ENCODE data around the gene PLK3. TPM values are rescaled to one million over a fixed set of nuclear protein-coding genes. Genes with fewer than 3 reads are reported as not detected.
A peak's percentile ranks its signal among the peaks of the same experiment; 100 is the strongest.
"Not testable (repeated sequence)": the region's sequence is repeated elsewhere in the genome, so short reads cannot be mapped to it uniquely, and the experiment has no call there.

Gene PLK3
- total RNA-seq, 2 experiments from 2014 or later, result 8.8 to 10.1 TPM

- no peak for DNase-seq (ENCODE audit: low spot score)
- POLR2A ChIA-PET, result interaction anchor here (0.7 to 4.2 kb wide), 4 partner anchors 8 to 130 kb away, joined by 3 to 54 read pairs (median 18); partner anchors contain the start of gene PLK3
Observed at GRCh38 chr1:44811234-44811633, 11.1 kb downstream of the PLK3 start.

GRCh38 chr1:44812822-44813543, 12.8 kb downstream of the PLK3 start:
- intact Hi-C loops (cut with micrococcal nuclease; ENCODE audit: unreplicated experiment), result no loop called here
- Histone ChIP-seq H3K79me2 (ENCODE audit: insufficient read depth, low read depth, low read length) (no peaks in the 10 kb centered on the region), H4K20me1 (ENCODE audit: insufficient read depth, low read length) (no peaks in the 10 kb centered on the region), H3K4me2 (ENCODE audit: low read length) (peak overlapping the region; percentile 73), H3K27ac (ENCODE audit: low read depth, low read length, poor library complexity, severe bottlenecking) (no peak overlapping the region), H3K9me3 (ENCODE audit: low read length) (no peaks in the 10 kb centered on the region), H2AFZ (ENCODE audit: low read length) (peak overlapping the region; percentile 53; the same call in 1 of the 2 replicates), H3K4me1 (ENCODE audit: insufficient read depth, low read length, poor library complexity, severe bottlenecking) (peaks cover 35% of the 10 kb centered on the region), H3K4me3 (ENCODE audit: low read depth, low read length, poor library complexity, severe bottlenecking) (peak overlapping the region; percentile 64), H3K36me3 (ENCODE audit: insufficient read depth, low read length) (no peaks in the 10 kb centered on the region), H3K9me2 (ENCODE audit: insufficient read depth, low read length) (no peaks in the 10 kb centered on the region)
- CTCF ChIA-PET (ENCODE audit: unreplicated experiment), result no interaction called here
- BruUV-seq (replicated peaks), result no TSS peak
- DNase-seq (ENCODE audit: low spot score), result no peak
- TF ChIP-seq CTCF (conservative IDR thresholded peaks at IDR 0.05; ENCODE audit: low read length) (no peak), EZH2phosphoT487 (IDR thresholded peaks at IDR 0.05; ENCODE audit: borderline replicate concordance, low read depth, low read length) (no peak)
- POLR2A ChIA-PET, result interaction anchor here (0.6 to 2.4 kb wide), 6 partner anchors 13 to 100 kb away, joined by 3 to 11 read pairs (median 5); partner anchors contain the start of genes PLK3 and RNU5D-1

More at GRCh38 chr1:44811234-44811633, 11.1 kb downstream of the PLK3 start:
- intact Hi-C loops (cut with micrococcal nuclease; ENCODE audit: unreplicated experiment), result no loop called here
- H3K4me2 ChIP-seq (ENCODE audit: low read length), result no peak overlapping the region
- BruUV-seq (replicated peaks), result no TSS peak
- H2AFZ ChIP-seq (ENCODE audit: low read length), result no peak overlapping the region
- TF ChIP-seq EZH2phosphoT487 (IDR thresholded peaks at IDR 0.05; ENCODE audit: borderline replicate concordance, low read depth, low read length) (no peak), CTCF (conservative IDR thresholded peaks at IDR 0.05; ENCODE audit: low read length) (no peak)
- CTCF ChIA-PET (ENCODE audit: unreplicated experiment), result no interaction called here
- peaks cover 9% of the 10 kb centered on the region for H3K36me3 ChIP-seq (ENCODE audit: insufficient read depth, low read length)
- H3K4me1 ChIP-seq (ENCODE audit: insufficient read depth, low read length, poor library complexity, severe bottlenecking), result peaks cover 48% of the 10 kb centered on the region
- no peaks in the 10 kb centered on the region for H3K9me2 ChIP-seq (ENCODE audit: insufficient read depth, low read length)
- H3K9me3 ChIP-seq (ENCODE audit: low read length), result no peaks in the 10 kb centered on the region
- H4K20me1 ChIP-seq (ENCODE audit: insufficient read depth, low read length), result no peaks in the 10 kb centered on the region
- no peaks in the 10 kb centered on the region for H3K79me2 ChIP-seq (ENCODE audit: insufficient read depth, low read depth, low read length)
- no peak overlapping the region for H3K4me3 ChIP-seq (ENCODE audit: low read depth, low read length, poor library complexity, severe bottlenecking)
- H3K27ac ChIP-seq (ENCODE audit: low read depth, low read length, poor library complexity, severe bottlenecking), result no peak overlapping the region

DNA sequence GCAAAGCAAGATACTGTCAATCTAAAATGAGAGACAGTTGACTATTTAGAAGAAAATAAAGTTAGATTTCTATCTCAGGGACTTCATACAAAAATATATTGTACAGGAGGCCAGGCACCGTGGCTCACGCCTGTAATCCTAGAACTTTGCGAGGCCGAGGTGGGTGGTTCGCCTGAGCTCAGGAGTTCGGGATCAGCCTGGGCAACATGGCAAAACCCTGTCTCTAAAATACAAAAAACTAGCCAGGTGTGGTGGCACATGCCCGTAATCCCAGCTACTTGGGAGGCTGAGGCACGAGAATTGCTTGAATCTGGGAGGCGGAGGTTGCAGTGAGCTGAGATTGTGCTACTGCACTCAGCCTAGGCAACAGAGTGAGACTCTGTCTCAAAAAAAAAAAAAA, 15.7 kb downstream of the PLK3 start:
- DNase-seq (ENCODE audit: low spot score); intact Hi-C loops (cut with micrococcal nuclease; ENCODE audit: unreplicated experiment); H3K27ac ChIP-seq (ENCODE audit: low read depth, low read length, poor library complexity, severe bottlenecking); H3K9me2 ChIP-seq (ENCODE audit: insufficient read depth, low read length); H3K9me3 ChIP-seq (ENCODE audit: low read length); CTCF ChIA-PET (ENCODE audit: unreplicated experiment); H3K36me3 ChIP-seq (ENCODE audit: insufficient read depth, low read length); H3K79me2 ChIP-seq (ENCODE audit: insufficient read depth, low read depth, low read length); H4K20me1 ChIP-seq (ENCODE audit: insufficient read depth, low read length); H3K4me3 ChIP-seq (ENCODE audit: low read depth, low read length, poor library complexity, severe bottlenecking); BruUV-seq (replicated peaks); H2AFZ ChIP-seq (ENCODE audit: low read length); H3K4me2 ChIP-seq (ENCODE audit: low read length): not testable (repeated sequence)
- POLR2A ChIA-PET, result interaction anchor here (0.8 to 1.0 kb wide), 2 partner anchors 83 to 84 kb away, joined by 3 to 4 read pairs; no protein-coding TSS in a partner anchor
- H3K4me1 ChIP-seq (ENCODE audit: insufficient read depth, low read length, poor library complexity, severe bottlenecking), result peaks cover 25% of the 10 kb centered on the region
